Tibial nerve (tissue), 4 donors: ENCODE data around the gene ARHGEF1. TPM values are rescaled to one million over a fixed set of nuclear protein-coding genes. Genes with fewer than 3 reads are reported as not detected.
A peak's percentile ranks its signal among the peaks of the same experiment; 100 is the strongest.

Experiments
- DNase-seq, 2 donors: peaks; one replicate each; pipeline ENCODE4 v3.0.0-alpha.2; 2019; ENCODE audit warnings: low spot score in 2 of 2
- H3K27ac ChIP-seq, 4 donors: fragments of 200-600 bp; sonication (generic) in 3 of 4; one replicate each; pipeline ENCODE4 v1.5.1; 2017 to 2019; ENCODE audit warnings: mild to moderate bottlenecking in 1 of 4
- H3K27me3 ChIP-seq, 2 donors: fragments of 200-600 bp; sonication (generic) in 1 of 2; one replicate each; pipeline versions ENCODE4 v1.5.1 to v1.6.0; 2017 to 2019
- H3K36me3 ChIP-seq, 3 donors: fragments of 200-600 bp; sonication (generic); one replicate each; pipeline ENCODE4 v1.5.1; 2018 to 2019
- H3K4me1 ChIP-seq, 4 donors: fragments of 200-600 bp; sonication (generic) in 3 of 4; one replicate each; pipeline ENCODE4 v1.5.1; 2017 to 2019
- H3K4me3 ChIP-seq, 4 donors: fragments of 200-600 bp; sonication (generic) in 3 of 4; one replicate each; pipeline ENCODE4 v1.5.1; 2017 to 2019; ENCODE audit warnings: mild to moderate bottlenecking in 1 of 4, moderate library complexity in 1 of 4
- H3K9me3 ChIP-seq, 4 donors: fragments of 200-600 bp; sonication (generic) in 3 of 4; one replicate each; pipeline ENCODE4 v1.5.1; 2017 to 2019
- EP300 ChIP-seq, 2 donors: sonication (generic); formaldehyde crosslinking; IDR thresholded peaks; one replicate each; pipeline ENCODE4 v1.6.1; 2017; ENCODE audit warnings: antibody characterized with exemption in 2 of 2, mild to moderate bottlenecking in 1 of 2
- POLR2A ChIP-seq, 2 donors: fragments of 450-650 bp; IDR thresholded peaks; one replicate each; pipeline ENCODE4 v1.6.1; 2017; ENCODE audit warnings: antibody characterized with exemption in 2 of 2, mild to moderate bottlenecking in 2 of 2, moderate library complexity in 2 of 2
- whole genome bisulfite sequencing, 2 donors: methylation state at CpG; one replicate each; pipeline ENCODE4 v1.1.5; 2018; 5-methylcytosine and 5-hydroxymethylcytosine counted together
- total RNA-seq, 4 donors: library from RNA; depleted of rRNA; stranded (reverse); fragments of >200 nt; gene quantifications; one replicate each; pipeline ENCODE4 v1.1.0, GENCODE V29; 2016
- TF ChIP-seq, protein P1 (sequence below), 5 experiments: fragments of 200-600 bp in 3 of 5; fragments of 450-650 bp in 2 of 5; sonication (generic) in 3 of 5; IDR thresholded peaks; one replicate each; pipeline ENCODE4 v1.5.1; 2016 to 2019; ENCODE audit warnings: antibody characterized with exemption in 5 of 5, mild to moderate bottlenecking in 3 of 5, moderate library complexity in 2 of 5

The ARHGEF1 gene
- total RNA-seq, 4 donors from 2014 or later = 68.4 to 225 (median 121) TPM

DNA sequence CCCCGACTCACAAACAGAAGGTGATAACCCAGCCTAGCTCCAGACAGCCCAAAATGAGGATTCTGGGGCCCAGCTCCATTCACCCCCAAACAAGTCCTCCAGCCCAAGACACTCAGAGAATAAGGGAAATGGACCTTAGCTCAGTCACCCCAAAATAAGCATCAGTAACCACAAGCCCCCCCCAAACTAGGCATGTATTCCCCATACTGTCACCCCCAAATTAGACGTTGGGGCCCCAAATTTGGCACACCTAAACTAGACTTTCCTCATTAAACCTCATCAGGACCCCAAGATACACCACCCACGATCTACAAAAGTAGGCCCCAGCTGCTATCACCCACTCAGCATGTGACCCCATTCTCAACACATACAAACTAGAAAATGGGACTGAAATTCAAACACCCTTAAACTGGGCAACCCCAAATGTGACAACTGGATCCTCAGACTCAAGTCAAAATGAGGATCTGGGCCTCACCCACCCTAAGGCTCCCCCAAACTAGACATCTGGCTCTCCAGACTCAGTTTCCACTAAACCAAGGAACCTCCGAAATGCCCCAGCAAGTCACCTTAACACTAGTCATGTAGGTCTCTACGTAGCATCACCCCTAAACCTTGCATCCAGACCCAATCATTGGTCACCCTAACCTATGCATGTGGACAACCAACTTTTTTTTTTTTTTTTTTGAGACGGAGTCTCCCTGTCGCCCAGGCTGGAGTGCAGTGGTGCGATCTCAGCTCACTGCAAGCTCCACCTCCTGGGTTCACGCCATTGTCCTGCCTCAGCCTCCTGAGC is 58.6 kb downstream of the ARHGEF1 start:
- no peak for DNase-seq
- TF ChIP-seq EP300 (IDR thresholded peaks at IDR 0.05) = no peak
- TF ChIP-seq POLR2A (IDR thresholded peaks at IDR 0.05) = no peak
- Histone ChIP-seq H3K4me1 (peaks cover 0 to 25% (median 14%) of the 10 kb centered on the region in 4 donors), H3K4me3 (no peak overlapping the region), H3K9me3 (no peaks in the 10 kb centered on the region), H3K36me3 (peaks cover 0 to 14% (median 0%) of the 10 kb centered on the region in 3 donors), H3K27me3 (peaks cover 0 to 52% of the 10 kb centered on the region in 2 donors), H3K27ac (no peak overlapping the region)
- 83 to 94% methylated on average over 9 of the region's 9 CpGs for WGBS, 2 donors

DNA sequence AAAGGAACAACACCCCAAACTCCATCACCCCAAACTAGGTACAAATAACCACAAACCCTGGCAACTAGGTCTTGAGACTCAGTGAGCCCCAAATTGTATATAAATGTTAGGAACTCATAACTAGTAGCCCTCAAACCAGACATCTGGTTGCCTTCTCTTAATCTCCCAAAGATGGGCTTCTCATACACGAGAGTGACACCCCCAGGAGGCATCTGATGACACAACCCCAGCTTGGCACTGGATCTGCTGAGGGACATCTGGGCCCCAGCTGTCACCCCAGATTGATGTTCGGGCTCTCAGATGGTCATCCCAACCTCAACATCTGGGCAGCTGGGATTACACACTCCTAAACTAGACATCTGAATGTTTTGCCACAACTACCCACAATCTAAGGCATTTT is 61.4 kb downstream of the ARHGEF1 start:
- Histone ChIP-seq H3K27ac (peak overlapping the region in 1 of 4 donors; percentile 26), H3K36me3 (peaks cover 0 to 21% (median 0%) of the 10 kb centered on the region in 3 donors), H3K4me3 (no peak overlapping the region), H3K9me3 (no peaks in the 10 kb centered on the region), H3K4me1 (peaks cover 0 to 29% (median 14%) of the 10 kb centered on the region in 4 donors), H3K27me3 (peaks cover 0 to 39% of the 10 kb centered on the region in 2 donors)
- 59 to 73% methylated on average over 2 of the region's 2 CpGs for WGBS, 2 donors
- DNase-seq = no peak
- TF ChIP-seq EP300 (IDR thresholded peaks at IDR 0.05) = no peak
- TF ChIP-seq, protein P1, sequence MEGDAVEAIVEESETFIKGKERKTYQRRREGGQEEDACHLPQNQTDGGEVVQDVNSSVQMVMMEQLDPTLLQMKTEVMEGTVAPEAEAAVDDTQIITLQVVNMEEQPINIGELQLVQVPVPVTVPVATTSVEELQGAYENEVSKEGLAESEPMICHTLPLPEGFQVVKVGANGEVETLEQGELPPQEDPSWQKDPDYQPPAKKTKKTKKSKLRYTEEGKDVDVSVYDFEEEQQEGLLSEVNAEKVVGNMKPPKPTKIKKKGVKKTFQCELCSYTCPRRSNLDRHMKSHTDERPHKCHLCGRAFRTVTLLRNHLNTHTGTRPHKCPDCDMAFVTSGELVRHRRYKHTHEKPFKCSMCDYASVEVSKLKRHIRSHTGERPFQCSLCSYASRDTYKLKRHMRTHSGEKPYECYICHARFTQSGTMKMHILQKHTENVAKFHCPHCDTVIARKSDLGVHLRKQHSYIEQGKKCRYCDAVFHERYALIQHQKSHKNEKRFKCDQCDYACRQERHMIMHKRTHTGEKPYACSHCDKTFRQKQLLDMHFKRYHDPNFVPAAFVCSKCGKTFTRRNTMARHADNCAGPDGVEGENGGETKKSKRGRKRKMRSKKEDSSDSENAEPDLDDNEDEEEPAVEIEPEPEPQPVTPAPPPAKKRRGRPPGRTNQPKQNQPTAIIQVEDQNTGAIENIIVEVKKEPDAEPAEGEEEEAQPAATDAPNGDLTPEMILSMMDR (IDR thresholded peaks at IDR 0.05) = no peak
- no peak for TF ChIP-seq POLR2A (IDR thresholded peaks at IDR 0.05)

- Histone ChIP-seq H3K27me3 (peaks cover 0 to 30% of the 10 kb centered on the region in 2 donors), H3K9me3 (no peaks in the 10 kb centered on the region), H3K4me1 (peaks cover 0 to 25% (median 9%) of the 10 kb centered on the region in 4 donors), H3K27ac (peak overlapping the region in 1 of 4 donors; percentile 29), H3K36me3 (peaks cover 0 to 21% (median 0%) of the 10 kb centered on the region in 3 donors), H3K4me3 (no peak overlapping the region)
- TF ChIP-seq, protein P1 (IDR thresholded peaks at IDR 0.05) = no peak
- TF ChIP-seq POLR2A (IDR thresholded peaks at IDR 0.05) (no peak), EP300 (IDR thresholded peaks at IDR 0.05) (no peak)
- 77 to 85% methylated on average over 8 of the region's 8 CpGs for WGBS, 2 donors
- DNase-seq = no peak
Observed at GRCh38 chr19:41945135-41945766, 62.3 kb downstream of the ARHGEF1 start.

DNA sequence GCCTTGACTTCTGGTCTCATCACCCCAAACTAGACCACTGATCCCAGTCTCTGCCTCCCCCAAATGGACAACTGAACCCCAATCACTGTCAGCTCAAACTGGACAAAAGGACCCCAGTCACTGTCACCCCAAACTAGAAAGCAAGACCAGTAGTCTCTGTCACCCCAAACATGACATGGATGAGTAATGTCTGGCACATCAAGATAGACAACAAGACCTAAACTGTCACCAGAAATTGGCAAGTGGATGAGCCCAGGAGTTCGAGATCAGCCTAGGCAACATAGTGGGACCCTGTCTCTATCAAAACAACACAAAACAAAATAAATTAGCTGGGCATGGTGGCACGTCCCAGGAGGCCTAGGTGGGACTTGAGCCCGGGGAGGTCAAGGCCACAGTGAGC is 64.1 kb downstream of the ARHGEF1 start:
- Histone ChIP-seq H3K4me3 (no peak overlapping the region), H3K9me3 (no peaks in the 10 kb centered on the region), H3K27me3 (peaks cover 0 to 12% of the 10 kb centered on the region in 2 donors), H3K36me3 (peaks cover 0 to 21% (median 0%) of the 10 kb centered on the region in 3 donors), H3K27ac (no peak overlapping the region), H3K4me1 (peaks cover 0 to 13% (median 0%) of the 10 kb centered on the region in 4 donors)
- TF ChIP-seq, protein P1 (IDR thresholded peaks at IDR 0.05) = no peak
- TF ChIP-seq EP300 (IDR thresholded peaks at IDR 0.05) (no peak), POLR2A (IDR thresholded peaks at IDR 0.05) (no peak)
- no peak for DNase-seq
- WGBS, 2 donors = 82 to 87% methylated on average over 3 of the region's 3 CpGs

DNA sequence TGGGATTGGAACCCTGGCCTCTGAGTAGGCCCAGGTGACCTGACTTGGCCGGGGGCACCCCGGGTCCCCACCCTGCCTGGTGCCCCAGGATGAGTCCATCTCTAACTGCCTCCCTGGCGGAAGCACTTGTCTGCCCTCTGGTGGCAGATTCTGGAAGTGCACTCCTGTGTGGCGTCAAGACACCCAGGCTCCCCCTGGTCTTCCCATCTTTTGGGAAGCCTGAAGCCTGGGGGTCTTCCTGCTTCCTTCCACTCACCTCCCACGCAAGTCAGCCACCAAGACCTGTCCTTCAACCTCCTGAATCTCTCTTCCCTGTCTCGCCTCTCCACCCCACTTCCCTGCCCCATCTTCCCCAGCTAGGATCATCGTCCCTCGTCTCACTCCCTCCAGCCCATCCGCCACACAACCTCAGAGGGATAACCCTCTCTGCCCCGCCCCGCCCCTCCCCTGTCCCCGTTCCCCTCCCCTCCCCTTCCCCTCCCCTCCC is 68.7 kb downstream of the ARHGEF1 start:
- DNase-seq = peak; percentile 61 to 73
- H3K27me3 ChIP-seq = no peaks in the 10 kb centered on the region
- H3K27ac ChIP-seq = no peak overlapping the region
- 2 to 5% methylated on average over 11 to 12 of the region's 12 CpGs for WGBS, 2 donors
- peaks cover 0 to 30% (median 0%) of the 10 kb centered on the region in 3 donors for H3K36me3 ChIP-seq
- no peak overlapping the region for H3K4me3 ChIP-seq
- H3K4me1 ChIP-seq = peaks cover 0 to 3% (median 0%) of the 10 kb centered on the region in 4 donors
- TF ChIP-seq, protein P1 (IDR thresholded peaks at IDR 0.05) = peak; percentile 87 to 99 (median 96)
- TF ChIP-seq POLR2A (IDR thresholded peaks at IDR 0.05) = no peak
- no peak for TF ChIP-seq EP300 (IDR thresholded peaks at IDR 0.05)
- no peaks in the 10 kb centered on the region for H3K9me3 ChIP-seq
